Measurements from ENCODE around the gene MRAP2. TPM values are rescaled to one million over a fixed set of nuclear protein-coding genes. Genes with fewer than 3 reads are reported as not detected.

The MRAP2 gene, protein sequence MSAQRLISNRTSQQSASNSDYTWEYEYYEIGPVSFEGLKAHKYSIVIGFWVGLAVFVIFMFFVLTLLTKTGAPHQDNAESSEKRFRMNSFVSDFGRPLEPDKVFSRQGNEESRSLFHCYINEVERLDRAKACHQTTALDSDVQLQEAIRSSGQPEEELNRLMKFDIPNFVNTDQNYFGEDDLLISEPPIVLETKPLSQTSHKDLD
- total RNA-seq, result 1 to 10 TPM; 2.4 to 9.0 (median 6.3) TPM
- long read RNA-seq, donor 1, partial matches to known transcripts, result 0 of 4 reads
- long read RNA-seq, donor 1, other reads (novel, unspliced or antisense), result 3 of 4 reads
- long read RNA-seq, donor 2, result 0 reads

DNA sequence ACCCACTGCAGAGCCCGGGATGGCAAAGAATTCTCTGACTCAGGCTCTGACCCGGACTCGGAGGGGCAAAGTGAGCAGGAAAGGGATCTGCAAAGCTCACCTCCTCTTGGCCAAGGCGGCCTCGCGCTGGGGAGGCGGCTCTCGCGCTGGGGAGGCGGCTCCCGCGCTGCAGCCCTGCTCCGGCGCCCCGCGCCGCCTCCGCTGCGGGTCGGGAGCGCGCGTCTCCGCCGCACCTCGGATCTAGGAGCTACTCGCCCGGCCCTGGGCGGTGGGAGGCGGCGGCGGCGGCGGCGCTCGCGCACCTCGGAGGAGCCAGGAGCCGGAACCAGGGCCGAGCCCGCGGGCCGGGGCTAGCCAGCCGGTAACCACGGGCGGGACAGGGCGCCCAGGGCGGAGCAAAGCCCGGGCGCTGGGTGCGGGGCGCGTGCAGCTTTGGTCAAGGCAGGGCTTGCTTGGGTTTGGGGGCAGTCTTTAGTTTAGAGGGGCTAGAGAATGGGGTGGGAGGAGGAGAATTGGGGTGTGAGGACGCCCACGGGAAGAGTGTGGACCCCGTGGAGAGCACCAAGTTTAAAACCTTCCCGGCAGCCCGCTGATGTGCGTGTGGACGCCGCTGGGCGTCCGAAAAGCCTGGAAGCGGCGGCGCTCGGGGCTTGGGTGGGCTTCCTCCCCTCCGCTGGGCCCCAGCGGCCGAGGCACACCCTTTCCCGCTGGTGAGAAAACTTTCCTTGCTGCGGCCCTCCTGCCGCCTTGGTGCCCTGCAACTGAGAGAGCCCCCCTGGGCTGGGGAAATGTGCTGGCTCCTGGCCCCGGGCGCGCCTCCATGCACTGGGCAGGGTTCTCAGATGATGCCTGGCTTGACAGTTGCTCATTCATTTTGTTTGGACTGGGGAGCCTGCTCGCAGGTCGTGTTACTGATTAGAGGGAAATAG lies at the start of gene MRAP2:
MRAP2 (plus strand) TSS at position 250 of the 929 bp plus-strand sequence. CDS start 21,547 bp downstream, outside the sequence.
- peak within 1 kb of the TSS; percentile 21 for H3K4me3 ChIP-seq
- ATAC-seq (peak; percentile 88), DNase-seq (peak; percentile 55 to 75 (median 59))
- H3K36me3 ChIP-seq (ENCODE audit: low read depth), result no peaks in the 10 kb centered on the region
- intact Hi-C loops (cut with DNase I, micrococcal nuclease), result no loop called here
- H3K4me1 ChIP-seq (ENCODE audit: low read depth), result no peaks in the 10 kb centered on the region
- TF ChIP-seq, protein P1, sequence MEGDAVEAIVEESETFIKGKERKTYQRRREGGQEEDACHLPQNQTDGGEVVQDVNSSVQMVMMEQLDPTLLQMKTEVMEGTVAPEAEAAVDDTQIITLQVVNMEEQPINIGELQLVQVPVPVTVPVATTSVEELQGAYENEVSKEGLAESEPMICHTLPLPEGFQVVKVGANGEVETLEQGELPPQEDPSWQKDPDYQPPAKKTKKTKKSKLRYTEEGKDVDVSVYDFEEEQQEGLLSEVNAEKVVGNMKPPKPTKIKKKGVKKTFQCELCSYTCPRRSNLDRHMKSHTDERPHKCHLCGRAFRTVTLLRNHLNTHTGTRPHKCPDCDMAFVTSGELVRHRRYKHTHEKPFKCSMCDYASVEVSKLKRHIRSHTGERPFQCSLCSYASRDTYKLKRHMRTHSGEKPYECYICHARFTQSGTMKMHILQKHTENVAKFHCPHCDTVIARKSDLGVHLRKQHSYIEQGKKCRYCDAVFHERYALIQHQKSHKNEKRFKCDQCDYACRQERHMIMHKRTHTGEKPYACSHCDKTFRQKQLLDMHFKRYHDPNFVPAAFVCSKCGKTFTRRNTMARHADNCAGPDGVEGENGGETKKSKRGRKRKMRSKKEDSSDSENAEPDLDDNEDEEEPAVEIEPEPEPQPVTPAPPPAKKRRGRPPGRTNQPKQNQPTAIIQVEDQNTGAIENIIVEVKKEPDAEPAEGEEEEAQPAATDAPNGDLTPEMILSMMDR (IDR thresholded peaks at IDR 0.05), result no peak
- no peaks in the 10 kb centered on the region for H3K9me3 ChIP-seq

DNA sequence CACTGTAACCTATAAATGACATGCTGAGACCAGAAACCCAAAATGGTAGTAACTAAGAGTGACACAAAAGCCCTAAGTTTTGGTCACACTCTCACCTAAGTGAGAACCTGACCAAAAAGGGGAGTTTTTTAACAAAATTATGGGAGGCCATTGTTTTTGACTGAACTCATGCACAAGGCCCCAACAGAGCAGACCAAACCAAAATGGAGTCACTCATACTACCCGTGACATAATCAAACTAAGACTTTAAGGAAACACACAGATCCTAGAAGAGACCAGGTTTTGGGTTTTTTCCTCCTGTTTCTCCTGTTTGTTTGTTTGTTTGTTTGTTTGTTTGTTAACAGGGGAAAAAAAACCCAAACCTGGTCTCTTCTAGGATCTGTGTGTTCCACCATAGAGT lies 49.2 kb upstream of the MRAP2 start:
- Histone ChIP-seq H3K4me1 (ENCODE audit: low read depth) (no peaks in the 10 kb centered on the region), H3K36me3 (ENCODE audit: low read depth) (no peaks in the 10 kb centered on the region), H3K4me3 (no peak overlapping the region), H3K9me3 (no peaks in the 10 kb centered on the region)
- DNase-seq (no peak), ATAC-seq (no peak)
- TF ChIP-seq, protein P1 (IDR thresholded peaks at IDR 0.05), result no peak
- intact Hi-C loops (cut with DNase I, micrococcal nuclease), result no loop called here

DNA sequence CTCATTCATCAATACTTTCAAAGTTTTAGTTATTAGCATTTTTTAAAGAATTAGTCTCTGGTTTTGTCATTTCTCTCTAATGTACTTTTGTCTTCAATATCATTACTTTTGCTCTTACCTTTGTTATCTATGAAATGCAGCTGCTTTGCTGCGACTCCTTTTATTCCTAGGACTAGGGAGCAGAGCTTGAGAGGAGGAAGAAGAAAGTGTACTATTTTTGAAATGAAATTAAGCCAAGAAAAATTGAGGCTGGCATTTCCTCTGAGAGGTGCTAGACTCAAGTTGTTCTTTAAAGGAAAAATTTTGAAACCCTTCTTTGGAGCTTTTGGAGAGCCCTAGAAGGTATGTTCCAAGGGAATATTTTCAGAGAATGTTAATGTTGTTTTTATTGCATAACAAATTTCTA lies 48.3 kb upstream of the MRAP2 start:
- intact Hi-C loops (cut with DNase I, micrococcal nuclease), result no loop called here
- DNase-seq, result no peak
- Histone ChIP-seq H3K36me3 (ENCODE audit: low read depth) (no peaks in the 10 kb centered on the region), H3K9me3 (no peaks in the 10 kb centered on the region), H3K4me1 (ENCODE audit: low read depth) (no peaks in the 10 kb centered on the region), H3K4me3 (no peak overlapping the region)
- ATAC-seq, result no peak
- TF ChIP-seq, protein P1 (IDR thresholded peaks at IDR 0.05), result no peak

DNA sequence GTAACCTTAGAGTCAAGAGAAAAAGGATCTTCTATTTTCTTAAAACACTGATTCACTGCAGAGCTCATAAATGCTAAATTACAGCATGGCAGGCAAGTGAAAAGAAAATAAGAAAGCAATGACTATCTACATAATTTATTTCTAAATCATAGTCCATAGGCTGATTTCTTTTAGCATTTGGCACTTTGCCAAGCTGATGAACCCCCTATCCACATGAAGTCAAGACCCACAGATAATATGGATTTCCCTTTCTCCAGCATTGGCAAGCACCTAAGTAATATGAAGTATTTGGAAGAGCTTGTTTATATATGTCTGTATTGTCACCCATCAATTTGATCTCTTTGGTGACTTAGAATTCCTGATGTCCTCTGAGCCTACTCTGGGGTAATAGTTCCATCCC lies 47.9 kb upstream of the MRAP2 start:
- no peaks in the 10 kb centered on the region for H3K9me3 ChIP-seq
- TF ChIP-seq, protein P1 (IDR thresholded peaks at IDR 0.05), result no peak
- ATAC-seq (no peak), DNase-seq (no peak)
- no peaks in the 10 kb centered on the region for H3K36me3 ChIP-seq (ENCODE audit: low read depth)
- no peaks in the 10 kb centered on the region for H3K4me1 ChIP-seq (ENCODE audit: low read depth)
- H3K4me3 ChIP-seq, result no peak overlapping the region
- intact Hi-C loops (cut with DNase I, micrococcal nuclease), result no loop called here

DNA sequence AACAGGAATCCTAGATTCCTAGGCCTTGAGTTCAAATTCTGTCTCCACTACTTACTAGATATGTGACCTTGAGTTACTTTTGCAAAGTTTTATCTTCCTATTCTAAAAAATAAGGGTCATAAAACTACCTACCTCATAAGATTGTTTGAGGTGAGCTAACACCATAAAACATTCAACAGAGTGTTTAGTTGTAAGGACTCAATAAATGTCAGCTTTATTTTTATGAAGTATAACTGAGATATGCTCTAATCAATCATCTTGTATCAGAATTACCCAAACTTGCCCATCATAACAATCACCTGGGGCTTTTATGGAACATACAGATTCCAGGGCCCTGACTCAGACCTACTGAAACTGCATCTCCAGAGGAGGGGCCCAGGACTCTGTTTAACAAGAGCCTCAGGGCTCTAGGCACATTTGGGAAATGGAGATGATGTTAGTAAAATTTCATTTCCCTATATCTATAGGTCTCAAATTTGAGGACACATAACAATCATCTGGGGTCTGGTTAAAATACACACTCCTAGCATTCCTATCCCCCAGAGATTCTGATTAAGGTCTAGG lies 35.5 kb upstream of the MRAP2 start:
- H3K9me3 ChIP-seq, result peaks cover 3% of the 10 kb centered on the region
- TF ChIP-seq, protein P1 (IDR thresholded peaks at IDR 0.05), result no peak
- ATAC-seq (peak; percentile 56), DNase-seq (no peak)
- H3K36me3 ChIP-seq (ENCODE audit: low read depth), result no peaks in the 10 kb centered on the region
- H3K4me1 ChIP-seq (ENCODE audit: low read depth), result no peaks in the 10 kb centered on the region
- intact Hi-C loops (cut with DNase I, micrococcal nuclease), result no loop called here
- no peak overlapping the region for H3K4me3 ChIP-seq
